GM18505 (cell line): Measurements from ENCODE around the gene CRYBB3.
"Not testable (repeated sequence)": the region's sequence is repeated elsewhere in the genome, so short reads cannot be mapped to it uniquely, and the experiment has no call there.

ENCODE experiments used
- ATAC-seq: cut with Tn5 transposase; IDR thresholded peaks from one replicate; pipeline ENCODE4 v1.9.1; 2021; ENCODE audit not compliant: unreplicated experiment
- POLR2A ChIP-seq: IDR thresholded peaks from 4 replicates; pipeline ENCODE4 v1.6.1; 2011; ENCODE audit warnings: borderline replicate concordance; ENCODE audit not compliant: insufficient read depth, insufficient read length; ENCODE audit errors: extremely low read depth

The CRYBB3 gene

DNA sequence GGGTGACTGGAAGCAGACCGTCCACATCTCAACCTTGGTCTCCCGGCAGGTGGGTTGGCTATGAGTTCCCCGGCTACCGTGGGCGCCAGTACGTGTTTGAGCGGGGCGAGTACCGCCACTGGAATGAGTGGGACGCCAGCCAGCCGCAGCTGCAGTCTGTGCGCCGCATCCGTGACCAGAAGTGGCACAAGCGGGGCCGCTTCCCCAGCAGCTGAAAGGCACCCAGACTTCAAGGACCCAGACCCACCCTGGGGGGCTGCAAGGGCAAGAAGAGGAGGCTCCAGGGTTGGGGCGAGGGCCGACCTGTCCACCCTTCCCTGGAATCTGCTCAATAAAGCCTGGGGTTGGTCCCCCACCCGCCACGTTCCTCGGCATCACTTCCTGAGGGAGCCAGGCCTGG is 7.3 kb downstream of the CRYBB3 start:
- no peak for ATAC-seq
- no peak for TF ChIP-seq POLR2A

DNA sequence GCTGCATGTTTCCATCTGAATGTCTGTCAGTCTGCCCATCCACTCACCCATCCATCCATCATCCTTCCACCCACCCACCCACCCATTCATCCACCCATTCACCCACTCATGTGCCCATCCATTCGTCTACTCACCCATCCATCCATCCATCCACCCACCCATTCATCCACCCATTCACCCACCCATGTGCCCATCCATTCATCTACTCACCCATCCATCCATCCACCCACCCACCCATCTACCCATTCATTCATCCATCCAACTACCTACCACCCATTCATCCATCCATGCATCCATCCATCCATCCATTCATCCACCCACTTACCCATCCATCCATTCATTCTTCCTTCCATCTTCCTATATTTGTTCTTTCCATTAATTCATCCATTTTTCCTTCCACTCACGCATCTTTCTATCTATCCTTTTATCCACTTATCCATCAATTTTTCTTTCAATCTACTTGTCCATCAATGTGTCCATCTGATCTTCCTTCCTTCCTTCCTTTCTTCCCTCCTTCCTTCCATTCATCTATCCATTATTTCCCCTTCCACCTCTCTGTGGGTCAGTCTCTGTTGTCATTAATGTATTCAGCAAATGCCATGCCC is 8.0 kb downstream of the CRYBB3 start:
- no peak for ATAC-seq
- TF ChIP-seq POLR2A: no peak

DNA sequence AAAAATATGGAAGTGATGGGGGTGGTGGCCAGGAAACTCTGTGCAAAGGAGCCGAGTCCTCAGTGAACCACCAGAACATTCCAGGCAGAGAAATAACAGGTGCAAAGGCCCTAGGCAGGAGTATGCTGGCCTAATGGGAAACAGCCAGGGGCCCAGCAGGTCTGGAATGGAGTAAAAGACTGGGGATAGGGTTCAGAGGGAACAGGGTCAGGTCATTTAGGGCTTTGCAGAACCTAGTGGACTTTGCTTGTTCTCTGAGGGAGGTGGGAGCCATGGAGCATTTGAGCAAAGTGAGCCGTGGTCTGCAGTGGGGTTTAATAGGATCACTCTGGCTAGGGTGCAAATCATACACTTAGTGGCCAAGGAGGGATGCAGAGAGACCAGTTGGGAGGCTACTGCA is 8.7 kb downstream of the CRYBB3 start:
- no peak for TF ChIP-seq POLR2A
- no peak for ATAC-seq

DNA sequence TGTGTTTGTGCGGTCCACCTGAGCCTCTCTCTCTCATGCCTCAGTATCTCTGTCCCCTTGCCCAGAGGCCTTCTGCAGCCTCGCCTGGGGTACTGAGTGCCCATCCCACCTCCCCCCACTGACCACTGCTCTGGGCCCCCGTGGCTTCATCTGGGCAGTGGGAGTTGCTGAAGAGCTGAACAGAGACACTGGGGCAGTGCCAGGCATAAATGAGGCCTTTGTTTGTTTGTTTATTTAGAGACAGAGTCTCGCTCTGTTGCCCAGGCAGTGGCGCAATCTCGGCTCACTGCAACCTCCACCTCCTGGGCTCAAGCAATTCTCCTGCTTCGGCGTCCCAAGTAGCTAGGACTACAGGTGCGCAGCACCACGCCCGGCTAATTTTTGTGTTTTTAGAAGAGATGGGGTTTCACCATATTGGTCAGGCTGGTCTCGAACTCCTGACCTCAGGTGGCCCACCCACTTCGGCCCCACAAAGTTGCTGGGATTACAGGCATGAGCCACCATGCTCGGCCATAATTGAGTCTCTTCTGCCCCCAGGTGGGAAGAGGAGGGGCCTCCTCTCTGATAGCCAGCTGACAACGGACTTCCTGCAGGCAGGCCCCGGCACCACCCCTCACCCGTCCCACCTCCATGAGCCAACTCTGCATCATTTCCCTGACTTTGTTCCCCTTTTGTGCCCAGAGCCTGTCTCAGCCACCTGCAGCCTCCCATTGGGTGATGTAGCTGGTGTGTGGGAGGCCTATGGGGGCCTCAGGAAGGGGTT is 9.3 kb downstream of the CRYBB3 start:
- ATAC-seq: no peak
- no peak for TF ChIP-seq POLR2A

DNA sequence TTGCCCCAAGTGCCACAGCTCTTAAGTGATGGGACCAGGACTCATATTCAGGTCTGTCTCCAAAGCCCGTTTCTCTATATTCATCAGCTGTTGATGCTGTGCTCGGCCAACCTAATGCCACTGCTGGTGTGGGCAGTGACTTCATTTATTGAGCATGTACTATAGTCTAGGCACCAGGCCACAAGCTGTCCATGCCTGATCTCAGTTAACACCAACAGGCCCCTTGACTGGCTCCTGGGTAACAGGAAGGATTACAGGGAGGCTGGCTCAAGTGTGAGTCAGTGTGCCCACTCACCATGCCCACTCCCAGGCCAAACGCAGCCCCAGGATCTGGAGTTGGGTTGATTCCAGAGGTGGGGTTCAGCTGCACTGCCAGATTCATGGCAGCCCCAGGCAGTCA is 11.1 kb downstream of the CRYBB3 start:
- no peak for ATAC-seq
- TF ChIP-seq POLR2A: no peak

DNA sequence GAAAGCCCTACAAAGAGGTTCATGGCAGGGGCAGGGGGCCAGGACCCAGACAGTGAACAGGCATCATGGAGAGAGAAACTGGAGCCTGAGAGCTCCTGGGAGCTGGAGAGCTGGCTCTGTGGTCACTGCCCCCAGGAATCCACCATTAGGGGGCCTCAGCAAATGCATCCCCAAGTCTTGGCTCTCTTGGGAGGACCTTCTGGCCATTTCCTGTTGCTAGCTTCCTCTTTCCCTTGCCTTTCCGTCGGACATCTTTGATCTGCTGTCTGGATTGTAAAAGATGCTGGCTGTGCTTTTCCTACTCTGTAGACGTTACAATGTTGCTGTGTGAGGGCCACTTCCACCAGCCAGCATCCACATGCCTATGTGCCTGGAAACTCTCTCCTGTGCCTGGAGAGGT is 12.7 kb downstream of the CRYBB3 start:
- TF ChIP-seq POLR2A: no peak
- ATAC-seq: no peak

DNA sequence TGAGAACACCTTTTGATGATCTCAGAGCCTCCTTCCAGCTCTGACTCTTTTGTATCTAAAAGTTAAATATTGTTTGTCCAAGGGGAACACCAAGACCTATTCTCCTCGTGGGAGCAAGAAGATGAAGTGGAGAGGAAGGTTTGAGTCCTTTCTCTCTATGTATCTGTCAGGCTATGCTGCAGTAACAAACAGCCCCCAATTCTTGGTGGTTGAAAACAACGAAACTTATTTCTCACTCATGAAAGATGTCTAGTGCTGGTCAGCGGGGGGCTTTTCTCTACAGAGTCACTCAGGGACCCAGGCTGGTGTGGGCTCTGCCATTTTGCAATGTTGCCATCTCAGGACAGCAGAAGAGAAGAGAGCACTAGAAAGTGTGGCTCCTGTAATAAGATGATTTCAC is 13.6 kb downstream of the CRYBB3 start:
- ATAC-seq: no peak
- no peak for TF ChIP-seq POLR2A

DNA sequence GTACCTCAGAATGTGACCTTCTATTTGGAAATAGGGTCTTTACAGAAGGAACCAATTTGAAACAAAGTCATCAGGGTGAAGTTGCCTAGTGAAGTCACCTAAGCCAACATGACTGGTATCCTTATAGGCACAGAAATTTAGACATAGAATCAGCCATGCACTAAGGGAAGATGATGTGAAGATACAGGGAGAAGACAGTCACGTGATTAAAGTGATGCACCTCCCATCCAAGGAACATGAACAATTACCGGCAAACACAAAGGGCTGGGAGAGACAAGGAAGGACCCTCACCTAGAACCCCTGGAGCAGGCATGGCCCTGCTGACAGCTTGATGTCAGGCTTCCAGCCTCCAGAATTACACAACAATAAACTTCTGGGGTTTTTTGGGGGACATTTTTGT is 16.6 kb downstream of the CRYBB3 start:
- no peak for TF ChIP-seq POLR2A

DNA sequence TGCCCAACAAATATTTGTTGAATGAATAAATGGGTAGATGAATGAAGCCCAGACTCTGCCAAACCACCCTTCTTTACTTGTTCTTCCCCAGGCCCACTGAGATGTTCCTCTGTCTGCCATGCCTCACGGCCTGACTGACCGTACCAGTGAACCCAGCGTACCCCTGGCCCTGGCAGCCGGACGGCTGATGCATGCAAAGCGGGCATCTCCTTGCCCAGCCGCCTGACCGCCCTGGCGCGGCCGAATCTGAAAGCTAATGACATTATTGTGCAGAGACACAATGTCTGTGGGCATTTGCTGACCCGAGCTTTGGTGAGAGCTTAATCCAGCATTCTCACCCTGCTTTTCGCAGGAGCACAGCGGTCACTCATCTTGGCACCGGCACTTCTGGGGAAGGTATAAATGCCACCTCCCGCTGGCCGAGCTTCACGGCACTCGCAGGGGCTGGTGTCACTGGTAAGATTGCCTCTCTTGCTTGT is 19.6 kb downstream of the CRYBB3 start, which contains the start of gene CRYBB2:
TSS of gene CRYBB2 (plus strand) at position 429 of the 479 bp plus-strand sequence. CDS start 1,791 bp downstream, outside the sequence.
- TF ChIP-seq POLR2A: no peak
- no peak for ATAC-seq

More for the DNA sequence above, 16.6 kb downstream of the CRYBB3 start:
- ATAC-seq: no peak

DNA sequence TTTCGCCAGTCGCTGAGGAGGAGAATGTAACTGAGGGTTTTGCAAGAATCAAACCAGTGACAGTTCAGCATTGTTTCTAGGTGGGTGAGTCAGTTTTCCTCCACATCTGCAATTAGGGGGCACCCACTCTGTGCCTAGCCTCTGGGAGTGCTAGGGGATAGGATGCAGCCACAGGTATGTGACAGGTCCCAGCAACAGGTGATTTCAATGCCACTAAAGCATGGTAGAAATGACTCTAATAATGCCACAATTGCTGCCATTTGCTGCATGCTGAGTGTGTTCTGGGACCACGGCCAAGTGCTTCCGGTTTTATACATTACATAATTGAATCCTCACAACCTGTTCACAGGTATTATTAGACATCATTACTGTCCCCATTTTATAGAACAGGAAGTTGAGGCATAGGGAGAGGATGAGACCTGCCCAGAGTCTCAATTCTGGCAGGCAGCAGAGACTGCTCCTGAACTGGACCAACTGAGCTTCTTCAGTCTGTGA is 20.3 kb downstream of the CRYBB3 start:
- no peak for ATAC-seq
- TF ChIP-seq POLR2A: no peak

DNA sequence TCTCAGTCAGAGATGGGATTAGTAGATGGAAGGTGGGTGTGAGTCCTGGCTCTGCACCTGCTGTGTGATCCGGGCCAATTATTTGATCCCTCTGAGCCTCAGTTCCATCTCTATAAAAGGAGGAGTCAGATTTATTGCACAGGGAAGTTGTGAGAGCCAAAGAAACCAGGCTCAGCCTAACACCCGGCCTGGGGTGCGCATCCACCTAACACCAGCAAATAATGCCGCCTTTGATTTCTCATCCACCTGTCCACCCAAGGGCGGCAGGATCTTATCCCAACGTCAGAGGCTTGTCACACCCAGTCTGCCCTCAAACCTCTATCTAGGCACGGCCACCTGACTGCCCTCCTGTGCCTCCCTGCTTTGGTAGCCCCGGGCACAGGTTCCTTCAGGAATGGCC is 22.1 kb downstream of the CRYBB3 start:
- no peak for ATAC-seq
- no peak for TF ChIP-seq POLR2A

DNA sequence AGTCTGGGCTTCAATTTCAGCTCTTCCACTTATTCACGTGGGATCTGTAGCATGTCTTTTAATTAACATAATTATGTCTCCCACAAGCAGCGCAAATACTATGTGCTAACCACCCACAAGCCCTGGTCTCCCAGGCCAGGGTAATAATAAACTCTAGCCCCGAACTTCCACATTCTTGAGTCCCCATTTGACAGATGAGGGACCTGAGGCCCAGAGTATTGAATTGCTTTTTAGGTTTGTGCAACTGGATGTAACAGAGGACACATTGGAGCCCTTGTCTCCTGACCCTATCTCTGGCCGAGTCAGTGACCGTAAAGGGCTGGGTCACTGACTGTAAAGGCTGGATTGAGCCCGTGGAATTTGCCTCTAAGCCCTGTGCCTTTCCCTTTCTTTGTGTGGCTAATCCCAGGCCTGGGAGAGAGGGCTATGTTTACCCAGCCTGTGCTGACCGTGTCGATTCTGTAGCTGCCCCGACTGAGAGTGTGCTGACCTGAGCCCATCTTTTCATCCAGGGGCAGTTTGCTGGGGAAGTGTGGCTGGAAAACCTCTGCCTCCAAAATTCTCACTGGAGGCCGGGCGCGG is 23.7 kb downstream of the CRYBB3 start:
- ATAC-seq: no peak

DNA sequence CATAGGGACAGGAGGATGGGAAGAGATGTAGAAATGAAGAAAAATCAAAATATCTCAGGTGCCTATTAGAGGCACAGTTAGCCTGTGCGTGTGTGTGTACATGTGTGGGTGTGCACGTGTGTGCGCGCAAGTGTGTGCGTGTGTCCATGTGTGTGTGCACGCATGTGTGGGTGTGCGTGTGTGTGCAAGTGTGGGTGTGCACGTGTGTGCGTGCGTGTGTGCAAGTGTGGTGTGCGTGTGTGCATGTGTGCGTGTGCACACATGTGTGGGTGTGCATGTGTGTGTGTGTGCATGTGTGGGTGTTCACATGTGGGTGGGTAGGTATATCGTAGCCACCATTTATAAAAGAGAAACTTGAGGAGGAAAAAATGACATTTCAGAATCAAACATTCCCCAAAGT is 29.2 kb downstream of the CRYBB3 start:
- no peak for ATAC-seq
- TF ChIP-seq POLR2A: no peak

More for the DNA sequence above, 23.7 kb downstream of the CRYBB3 start:
- no peak for TF ChIP-seq POLR2A

DNA sequence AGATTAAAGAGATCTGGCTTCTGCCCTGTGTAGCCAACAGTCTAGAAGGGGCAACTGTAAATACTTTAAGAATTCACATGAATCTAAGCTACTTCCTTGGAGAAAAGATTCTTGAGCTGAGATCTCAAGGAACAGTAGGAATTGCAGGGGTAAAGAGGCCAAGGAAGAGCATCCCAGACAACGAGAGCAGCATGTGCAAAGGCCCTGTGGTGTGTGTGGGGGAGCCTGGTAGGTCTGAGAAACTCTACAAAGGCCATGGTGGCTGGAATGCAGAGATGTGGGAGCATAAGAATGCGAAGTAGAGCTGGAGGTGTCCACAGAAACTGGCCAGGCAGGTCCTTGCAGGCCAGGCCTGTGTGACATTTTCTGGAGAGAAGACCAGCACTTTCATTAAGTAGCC is 31.1 kb downstream of the CRYBB3 start:
- not testable (repeated sequence) for ATAC-seq
